Measurements from ENCODE around the gene HKDC1. TPM values are rescaled to one million over a fixed set of nuclear protein-coding genes. Genes with fewer than 3 reads are reported as not detected.

HKDC1 gene
- total and polyA plus RNA-seq, 10 of the 15 experiments (the other 5 are each of a cell fraction or from before 2014, with no cell fraction given) = 0.04 to 0.34 (median 0.13) TPM; not detected in 5

DNA sequence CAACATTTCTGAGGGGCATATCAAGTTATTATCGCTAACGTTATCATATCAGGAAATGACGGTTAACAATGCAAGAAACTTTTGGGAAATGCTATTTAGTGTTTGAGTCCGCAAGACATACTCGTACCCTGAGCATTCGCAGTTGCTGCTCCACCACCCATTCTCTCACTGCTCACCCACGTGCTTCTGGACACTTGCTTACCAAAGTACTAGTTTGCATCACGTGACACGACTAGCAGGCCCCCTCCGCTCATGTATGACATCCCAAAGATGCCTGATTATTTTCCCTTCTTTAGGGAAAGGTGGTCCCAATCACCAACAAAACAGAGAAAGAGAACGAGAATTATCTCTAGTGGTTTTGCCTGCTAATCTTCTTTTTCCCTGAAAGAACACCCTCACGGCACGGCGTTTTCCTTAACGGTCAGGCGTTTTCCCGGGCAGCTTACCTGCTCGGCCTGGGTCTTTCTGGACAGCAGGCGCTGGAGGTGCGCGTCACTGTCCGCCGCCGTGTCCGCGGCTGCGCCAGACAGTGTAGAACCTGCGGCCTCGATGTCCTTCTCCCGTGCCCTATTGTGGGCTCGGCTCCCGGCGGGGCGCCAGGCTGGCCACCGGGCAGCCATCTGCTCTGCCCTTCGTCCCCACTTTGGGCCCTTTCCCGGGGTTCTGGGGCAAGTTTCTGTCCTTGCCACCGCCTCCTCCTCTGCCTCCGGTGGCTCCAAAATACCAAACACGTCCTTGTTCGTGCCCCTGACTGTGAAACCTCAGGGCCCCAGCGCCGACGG lies 40.2 kb upstream of the HKDC1 start, which contains the start of gene SUPV3L1:
Gene SUPV3L1, plus strand, starts transcription at position 492 of the 782 bp plus-strand sequence. Its CDS starts 58 bp downstream, at position 550.
- H3K4me3 ChIP-seq = peak within 1 kb of the TSS; percentile 86
- in situ Hi-C loops (cut with MboI) (no loop called here), intact Hi-C loops (cut with micrococcal nuclease; ENCODE audit: unreplicated experiment) (no loop called here)
- H3K9ac ChIP-seq (ENCODE audit: control insufficient read depth, insufficient read depth, low read length) = peak within 1 kb of the TSS; percentile 97
- no peaks in the 10 kb centered on the region for H3K9me3 ChIP-seq (replicated peaks; ENCODE audit: control insufficient read depth, insufficient read depth, low read length)
- BruUV-seq (replicated peaks) = no TSS peak
- under 1% methylated on average over 44 of the region's 44 CpGs for WGBS (ENCODE audit: insufficient coverage, insufficient replicate concordance, low lambda C conversion rate, missing lambda C conversion rate)
- H3K27ac ChIP-seq (ENCODE audit: control insufficient read depth, insufficient read depth) = peak within 1 kb of the TSS; percentile 98
- peak within 1 kb of the TSS; percentile 99 for H2AFZ ChIP-seq (ENCODE audit: control insufficient read depth, low read depth, low read length)
- peaks cover 4% of the 10 kb centered on the region; the same call in 1 of the 2 replicates for H3K4me1 ChIP-seq (ENCODE audit: control insufficient read depth, insufficient read depth, low read length)
- ChIA-PET SMC1A (ENCODE audit: uncharacterized antibody, unreplicated experiment) (interaction anchor here (1.0 to 1.7 kb wide), 3 partner anchors 21 to 175 kb away, joined by 3 to 4 read pairs (median 3); no protein-coding TSS in a partner anchor), CTCF (no interaction called here), POLR2A (no interaction called here), RAD21 (ENCODE audit: unreplicated experiment) (interaction anchor here (0.6 kb wide), 1 partner anchor 224 kb away, joined by 3 read pairs; the partner anchor contains the start of gene DDX21)
- no peaks in the 10 kb centered on the region for H4K20me1 ChIP-seq (ENCODE audit: control insufficient read depth, insufficient read depth)
- no peaks in the 10 kb centered on the region for H3K36me3 ChIP-seq (ENCODE audit: control insufficient read depth in 2 of 2, insufficient read depth in 2 of 2, low read length in 1 of 2)
- peaks cover 37% of the 10 kb centered on the region for H3K79me2 ChIP-seq (ENCODE audit: control insufficient read depth, insufficient read depth, low read length)
- no peaks in the 10 kb centered on the region for H3K27me3 ChIP-seq (replicated peaks in 1 of 2; ENCODE audit: control insufficient read depth in 2 of 2, insufficient read depth in 2 of 2, low read length in 1 of 2)
- DNase-seq (ENCODE audit: low read depth, low spot score) (peak; percentile 94), FAIRE-seq (peak; percentile 95), ATAC-seq (peak; percentile 92)
- peak within 1 kb of the TSS; percentile 82 for H3K4me2 ChIP-seq (ENCODE audit: control insufficient read depth, insufficient read depth)
- TF ChIP-seq HDGF (IDR thresholded peaks at IDR 0.05) (no peak), NFYA (IDR thresholded peaks at IDR 0.05; ENCODE audit: borderline replicate concordance, low read depth, low read length) (no peak), POLR2AphosphoS5 (IDR thresholded peaks at IDR 0.05; ENCODE audit: low read length) (peak; percentile 95), ESRRA (IDR thresholded peaks at IDR 0.05; ENCODE audit: low read length) (no peak; the same call in 1 of the 2 replicates), RB1 (IDR thresholded peaks at IDR 0.05; ENCODE audit: borderline replicate concordance) (peak; percentile 95), POLR2AphosphoS2 (IDR thresholded peaks at IDR 0.05; ENCODE audit: low read depth, low read length) (peak; percentile 84), POU2F2 (IDR thresholded peaks at IDR 0.05; ENCODE audit: borderline replicate concordance, low read depth, low read length) (no peak; the same call in 2 of the 3 replicates), BMI1 (IDR thresholded peaks at IDR 0.05; ENCODE audit: borderline replicate concordance) (no peak), NR2F1 (conservative IDR thresholded peaks at IDR 0.05) (peak; percentile 36), NR2C1 (IDR thresholded peaks at IDR 0.05) (0 out of 2 replicates have a peak, but pooled peaks have one; percentile 31), SREBF1 (IDR thresholded peaks at IDR 0.05; ENCODE audit: low read length) (peak; percentile 28; the same call in 1 of the 2 replicates), IKZF2 (IDR thresholded peaks at IDR 0.05) (no peak), KLF5 (IDR thresholded peaks at IDR 0.05; ENCODE audit: partially characterized antibody) (peak; percentile 78), GABPA (IDR thresholded peaks at IDR 0.05; ENCODE audit: low read depth) (no peak), KAT2A (conservative IDR thresholded peaks at IDR 0.05; ENCODE audit: control insufficient read depth, low read depth, low read length) (no peak), MTA2 (IDR thresholded peaks at IDR 0.05; ENCODE audit: low read depth) (no peak; the same call in 1 of the 2 replicates), GATAD2B (conservative IDR thresholded peaks at IDR 0.05; ENCODE audit: low read depth) (0 out of 2 replicates have a peak, but pooled peaks have one; percentile 46), RAD21 (IDR thresholded peaks at IDR 0.05; ENCODE audit: insufficient read depth, low read depth, low read length) (no peak), PAX8 (IDR thresholded peaks at IDR 0.05) (peak; percentile 52; the same call in 1 of the 2 replicates), ZNF274 (IDR thresholded peaks at IDR 0.05; ENCODE audit: insufficient read depth, insufficient read length) (no peak), IRF3 (IDR thresholded peaks at IDR 0.05) (0 out of 2 replicates have a peak, but pooled peaks have one; percentile 22)
- TF ChIP-seq, protein P1, sequence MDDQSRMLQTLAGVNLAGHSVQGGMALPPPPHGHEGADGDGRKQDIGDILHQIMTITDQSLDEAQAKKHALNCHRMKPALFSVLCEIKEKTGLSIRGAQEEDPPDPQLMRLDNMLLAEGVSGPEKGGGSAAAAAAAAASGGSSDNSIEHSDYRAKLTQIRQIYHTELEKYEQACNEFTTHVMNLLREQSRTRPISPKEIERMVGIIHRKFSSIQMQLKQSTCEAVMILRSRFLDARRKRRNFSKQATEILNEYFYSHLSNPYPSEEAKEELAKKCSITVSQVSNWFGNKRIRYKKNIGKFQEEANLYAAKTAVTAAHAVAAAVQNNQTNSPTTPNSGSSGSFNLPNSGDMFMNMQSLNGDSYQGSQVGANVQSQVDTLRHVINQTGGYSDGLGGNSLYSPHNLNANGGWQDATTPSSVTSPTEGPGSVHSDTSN (IDR thresholded peaks at IDR 0.05; ENCODE audit: insufficient replicate concordance, low read depth, low read length) = peak; percentile 20
- TF ChIP-seq, protein P2, sequence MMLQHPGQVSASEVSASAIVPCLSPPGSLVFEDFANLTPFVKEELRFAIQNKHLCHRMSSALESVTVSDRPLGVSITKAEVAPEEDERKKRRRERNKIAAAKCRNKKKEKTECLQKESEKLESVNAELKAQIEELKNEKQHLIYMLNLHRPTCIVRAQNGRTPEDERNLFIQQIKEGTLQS (IDR thresholded peaks at IDR 0.05; ENCODE audit: borderline replicate concordance, extremely low read depth, low read depth, low read length) = peak; percentile 82

Measured in GM12878 (cell line).